Sigmoid colon (tissue), 7 donors: Measurements from ENCODE around the gene SPATA31D1. TPM values are rescaled to one million over a fixed set of nuclear protein-coding genes. Genes with fewer than 3 reads are reported as not detected.

ENCODE experiments used
- DNase-seq: peaks from one replicate; pipeline ENCODE4 v3.0.0-alpha.2; 2019
- H3K27ac ChIP-seq, 4 donors: fragments of 200-600 bp; sonication (generic); one replicate each; pipeline ENCODE4 v1.5.1; 2016 to 2019; ENCODE audit warnings: mild to moderate bottlenecking in 1 of 4
- H3K27me3 ChIP-seq, 3 donors: fragments of 200-600 bp; sonication (generic); one replicate each; pipeline ENCODE4 v1.5.1; 2019; ENCODE audit warnings: mild to moderate bottlenecking in 1 of 3
- H3K36me3 ChIP-seq, 4 donors: fragments of 200-600 bp; sonication (generic); one replicate each; pipeline ENCODE4 v1.5.1; 2016 to 2019
- H3K4me1 ChIP-seq, 4 donors: fragments of 200-600 bp; sonication (generic); one replicate each; pipeline ENCODE4 v1.5.1; 2017 to 2019
- H3K4me3 ChIP-seq, 4 donors: fragments of 200-600 bp; sonication (generic); one replicate each; pipeline ENCODE4 v1.5.1; 2017 to 2019; ENCODE audit warnings: mild to moderate bottlenecking in 2 of 4, moderate library complexity in 1 of 4
- H3K9me3 ChIP-seq, 4 donors: fragments of 200-600 bp in 3 of 4; sonication (generic) in 3 of 4; one replicate each; pipeline versions ENCODE4 v1.5.1 to v1.6.1; 2013 to 2019
- CTCF ChIP-seq, 4 experiments: fragments of 450-650 bp in 3 of 4; fragments of 200-600 bp in 1 of 4; IDR thresholded peaks; one replicate each; pipeline ENCODE4 v1.5.1; 2016 to 2019; ENCODE audit warnings: antibody characterized with exemption in 4 of 4, mild to moderate bottlenecking in 3 of 4, moderate library complexity in 2 of 4
- EP300 ChIP-seq, 4 donors: sonication (generic); formaldehyde crosslinking; IDR thresholded peaks; one replicate each; pipeline ENCODE4 v1.6.1; 2017; ENCODE audit warnings: antibody characterized with exemption in 4 of 4
- POLR2A ChIP-seq, 2 donors: fragments of 450-650 bp; IDR thresholded peaks; one replicate each; pipeline ENCODE4 v1.6.1; 2016; ENCODE audit warnings: antibody characterized with exemption in 2 of 2, mild to moderate bottlenecking in 2 of 2, moderate library complexity in 2 of 2
- POLR2AphosphoS5 ChIP-seq, 4 donors: sonication (generic); formaldehyde crosslinking; IDR thresholded peaks; one replicate each; pipeline ENCODE4 v1.6.1; 2017; ENCODE audit warnings: antibody characterized with exemption in 4 of 4
- WGBS, 2 donors: extraction: QIAGEN DNeasy Blood & Tissue Kit; methylation state at CpG; one replicate each; pipeline ENCODE4 v1.1.7; 2013; 5-methylcytosine and 5-hydroxymethylcytosine counted together
- intact Hi-C: fragments of 100-400 bp; cut with DNase I; formaldehyde crosslinking; loops from one replicate; pipeline ENCODE4 v1.15.1; 2023
- polyA plus RNA-seq, 3 donors: library from polyadenylated mRNA; stranded (reverse); fragments of 200-250 nt; gene quantifications; one replicate each; pipeline ENCODE4 v1.2.3, GENCODE V29; 2013
- total RNA-seq, 4 donors: library from RNA; depleted of rRNA; stranded (reverse); fragments of >200 nt; gene quantifications; one replicate each; pipeline ENCODE4 v1.1.0, GENCODE V29; 2016
- donor health status: healthy with polysubstance abuse.
- donor health status: Bipolar disorder and iron deficiency.
- donor health status: healthy.

The SPATA31D1 gene
- total and polyA plus RNA-seq, 7 donors, result not detected

GRCh38 chr9:82034956-82035731 lies 46.6 kb downstream of the SPATA31D1 start:
- H3K36me3 ChIP-seq, result no peaks in the 10 kb centered on the region
- TF ChIP-seq CTCF (IDR thresholded peaks at IDR 0.05) (no peak), POLR2AphosphoS5 (IDR thresholded peaks at IDR 0.05) (peak in 3 of 4 donors; percentile 48 to 60 (median 54))
- 83% methylated on average over 5 of the region's 5 CpGs for WGBS, 2 donors
- H3K9me3 ChIP-seq, result no peaks in the 10 kb centered on the region
- H3K4me3 ChIP-seq, result no peak overlapping the region
- no peaks in the 10 kb centered on the region for H3K27me3 ChIP-seq
- DNase-seq, result no peak
- no peak overlapping the region for H3K27ac ChIP-seq
- H3K4me1 ChIP-seq, result peaks cover 0 to 16% (median 8%) of the 10 kb centered on the region in 4 donors
- intact Hi-C loops, result no loop called here

- Histone ChIP-seq H3K27ac (no peak overlapping the region), H3K4me1 (peaks cover 0 to 16% (median 8%) of the 10 kb centered on the region in 4 donors), H3K36me3 (no peaks in the 10 kb centered on the region), H3K27me3 (no peaks in the 10 kb centered on the region), H3K9me3 (no peaks in the 10 kb centered on the region), H3K4me3 (no peak overlapping the region)
- TF ChIP-seq CTCF (IDR thresholded peaks at IDR 0.05), result no peak
- no peak for TF ChIP-seq EP300 (IDR thresholded peaks at IDR 0.05)
- no peak for TF ChIP-seq POLR2A (IDR thresholded peaks at IDR 0.05)
- no peak for TF ChIP-seq POLR2AphosphoS5 (IDR thresholded peaks at IDR 0.05)
- no peak for DNase-seq
- intact Hi-C loops, result no loop called here
- WGBS, 2 donors, result 92 to 94% methylated on average over 4 of the region's 4 CpGs
These were observed 47.5 kb downstream of the SPATA31D1 start for GRCh38 chr9:82036086-82036485.

GRCh38 chr9:82037126-82037525 lies 48.6 kb downstream of the SPATA31D1 start:
- peaks cover 0 to 16% (median 6%) of the 10 kb centered on the region in 4 donors for H3K4me1 ChIP-seq
- intact Hi-C loops, result no loop called here
- H3K27me3 ChIP-seq, result no peaks in the 10 kb centered on the region
- no peaks in the 10 kb centered on the region for H3K36me3 ChIP-seq
- DNase-seq, result no peak
- WGBS, 2 donors, result 72 to 86% methylated on average over 1 of the region's 1 CpG
- H3K4me3 ChIP-seq, result no peak overlapping the region
- H3K27ac ChIP-seq, result no peak overlapping the region
- H3K9me3 ChIP-seq, result no peaks in the 10 kb centered on the region
- TF ChIP-seq POLR2AphosphoS5 (IDR thresholded peaks at IDR 0.05), result no peak
- TF ChIP-seq POLR2A (IDR thresholded peaks at IDR 0.05), result no peak
- TF ChIP-seq EP300 (IDR thresholded peaks at IDR 0.05), result no peak
- TF ChIP-seq CTCF (IDR thresholded peaks at IDR 0.05), result no peak

- WGBS, 2 donors, result 75 to 87% methylated on average over 2 of the region's 2 CpGs
- no peak for DNase-seq
- intact Hi-C loops, result no loop called here
- H3K4me1 ChIP-seq, result peaks cover 0 to 16% (median 6%) of the 10 kb centered on the region in 4 donors
- H3K36me3 ChIP-seq, result no peaks in the 10 kb centered on the region
- no peak overlapping the region for H3K27ac ChIP-seq
- H3K4me3 ChIP-seq, result no peak overlapping the region
- H3K27me3 ChIP-seq, result no peaks in the 10 kb centered on the region
- TF ChIP-seq CTCF (IDR thresholded peaks at IDR 0.05), result no peak
- no peak for TF ChIP-seq EP300 (IDR thresholded peaks at IDR 0.05)
- TF ChIP-seq POLR2AphosphoS5 (IDR thresholded peaks at IDR 0.05), result no peak
- TF ChIP-seq POLR2A (IDR thresholded peaks at IDR 0.05), result no peak
- no peaks in the 10 kb centered on the region for H3K9me3 ChIP-seq
These were observed 50.3 kb downstream of the SPATA31D1 start for GRCh38 chr9:82038897-82039296.

Other genes with a start within 250 kb of the SPATA31D1 start
- gene SPATA31D4, start 60.3 kb upstream of the SPATA31D1 start, total RNA-seq, result not detected
- under 1 TPM in 1 of 3 donors, not detected in 2; 0.23 TPM for gene SPATA31D4, start 60.3 kb upstream of the SPATA31D1 start, polyA plus RNA-seq
- gene SPATA31D3, start 45.3 kb upstream of the SPATA31D1 start, total RNA-seq, result not detected
- not detected for gene SPATA31D3, start 45.3 kb upstream of the SPATA31D1 start, polyA plus RNA-seq